Uterus (tissue), 2 donors: Measurements from ENCODE around the gene WRAP73.

Experiments used
- POLR2A ChIP-seq, 2 donors: fragments of 450-650 bp; IDR thresholded peaks; one replicate each; pipeline ENCODE4 v1.6.1; 2016; ENCODE audit warnings: antibody characterized with exemption in 2 of 2, mild to moderate bottlenecking in 1 of 2, moderate library complexity in 1 of 2
- TF ChIP-seq, protein P1 (sequence below), 4 experiments: fragments of 200-600 bp in 2 of 4; fragments of 450-650 bp in 2 of 4; sonication (generic) in 2 of 4; IDR thresholded peaks; one replicate each; pipeline ENCODE4 v1.5.1; 2016 to 2019; ENCODE audit warnings: antibody characterized with exemption in 4 of 4, mild to moderate bottlenecking in 2 of 4, moderate library complexity in 1 of 4

- TF ChIP-seq, protein P1, sequence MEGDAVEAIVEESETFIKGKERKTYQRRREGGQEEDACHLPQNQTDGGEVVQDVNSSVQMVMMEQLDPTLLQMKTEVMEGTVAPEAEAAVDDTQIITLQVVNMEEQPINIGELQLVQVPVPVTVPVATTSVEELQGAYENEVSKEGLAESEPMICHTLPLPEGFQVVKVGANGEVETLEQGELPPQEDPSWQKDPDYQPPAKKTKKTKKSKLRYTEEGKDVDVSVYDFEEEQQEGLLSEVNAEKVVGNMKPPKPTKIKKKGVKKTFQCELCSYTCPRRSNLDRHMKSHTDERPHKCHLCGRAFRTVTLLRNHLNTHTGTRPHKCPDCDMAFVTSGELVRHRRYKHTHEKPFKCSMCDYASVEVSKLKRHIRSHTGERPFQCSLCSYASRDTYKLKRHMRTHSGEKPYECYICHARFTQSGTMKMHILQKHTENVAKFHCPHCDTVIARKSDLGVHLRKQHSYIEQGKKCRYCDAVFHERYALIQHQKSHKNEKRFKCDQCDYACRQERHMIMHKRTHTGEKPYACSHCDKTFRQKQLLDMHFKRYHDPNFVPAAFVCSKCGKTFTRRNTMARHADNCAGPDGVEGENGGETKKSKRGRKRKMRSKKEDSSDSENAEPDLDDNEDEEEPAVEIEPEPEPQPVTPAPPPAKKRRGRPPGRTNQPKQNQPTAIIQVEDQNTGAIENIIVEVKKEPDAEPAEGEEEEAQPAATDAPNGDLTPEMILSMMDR (IDR thresholded peaks at IDR 0.05): peak in 1 of 4 experiments; percentile 3
- TF ChIP-seq POLR2A (IDR thresholded peaks at IDR 0.05): peak; percentile 61 to 67
These were observed 25.4 kb downstream of the WRAP73 start, which contains the start of gene TPRG1L for GRCh38 chr1:3624200-3625136.
